Gastroesophageal sphincter (tissue), 4 donors: ENCODE data around the gene PLCG1. TPM values are rescaled to one million over a fixed set of nuclear protein-coding genes. Genes with fewer than 3 reads are reported as not detected.

Experiments used
- ATAC-seq: fragments of 150-250 bp; one replicate; pipeline ENCODE4 v1.9.1; 2016; ENCODE audit warnings: mild to moderate bottlenecking, moderate library complexity
- H3K27ac ChIP-seq, 4 donors: fragments of 200-600 bp; sonication (generic) in 3 of 4; 1 replicate in 3 of 4; 2 replicates in 1 of 4; pipeline ENCODE4 v1.5.1; 2016 to 2019
- H3K27me3 ChIP-seq: fragments of 200-600 bp; sonication (generic); one replicate; pipeline ENCODE4 v1.5.1; 2019
- H3K36me3 ChIP-seq, 2 donors: fragments of 200-600 bp; sonication (generic); one replicate each; pipeline ENCODE4 v1.5.1; 2019; ENCODE audit warnings: control low read depth in 1 of 2
- H3K4me1 ChIP-seq, 3 donors: fragments of 200-600 bp; sonication (generic); 1 replicate in 2 of 3; 2 replicates in 1 of 3; pipeline ENCODE4 v1.5.1; 2016 to 2019; ENCODE audit warnings: control low read depth in 2 of 3
- H3K4me3 ChIP-seq, 2 donors: fragments of 200-600 bp; sonication (generic); one replicate each; pipeline ENCODE4 v1.5.1; 2019; ENCODE audit warnings: mild to moderate bottlenecking in 1 of 2, moderate library complexity in 1 of 2
- H3K9me3 ChIP-seq, 3 donors: fragments of 200-600 bp; sonication (generic); one replicate each; pipeline ENCODE4 v1.5.1; 2017 to 2019; ENCODE audit warnings: control low read depth in 2 of 3
- CTCF ChIP-seq, 4 experiments: fragments of 200-600 bp in 2 of 4; fragments of 450-650 bp in 2 of 4; sonication (generic) in 1 of 4; IDR thresholded peaks; one replicate each; pipeline ENCODE4 v1.5.1; 2017 to 2019; ENCODE audit warnings: antibody characterized with exemption in 4 of 4, mild to moderate bottlenecking in 2 of 4, moderate library complexity in 2 of 4
- EP300 ChIP-seq: sonication (generic); formaldehyde crosslinking; IDR thresholded peaks from one replicate; pipeline ENCODE4 v1.6.1; 2017; ENCODE audit warnings: antibody characterized with exemption, mild to moderate bottlenecking
- POLR2A ChIP-seq, 2 donors: fragments of 450-650 bp; IDR thresholded peaks; one replicate each; pipeline ENCODE4 v1.6.1; 2017; ENCODE audit warnings: antibody characterized with exemption in 2 of 2, mild to moderate bottlenecking in 2 of 2, moderate library complexity in 1 of 2
- POLR2AphosphoS5 ChIP-seq: sonication (generic); formaldehyde crosslinking; IDR thresholded peaks from one replicate; pipeline ENCODE4 v1.6.1; 2017; ENCODE audit warnings: antibody characterized with exemption
- WGBS, 2 donors: methylation state at CpG; one replicate each; pipeline ENCODE4 v1.1.5; 2018; ENCODE audit warnings: low coverage in 1 of 2; 5-methylcytosine and 5-hydroxymethylcytosine counted together
- total RNA-seq, 4 donors: library from RNA; depleted of rRNA; stranded (reverse); fragments of >200 nt; gene quantifications; one replicate each; pipeline ENCODE4 v1.1.0, GENCODE V29; 2016

The PLCG1 gene
- total RNA-seq, 4 donors from 2014 or later, result 42.3 to 173 (median 94.7) TPM

- Histone ChIP-seq H3K4me1 (peaks cover 0 to 5% (median 0%) of the 10 kb centered on the region in 3 donors), H3K9me3 (no peaks in the 10 kb centered on the region), H3K27ac (peak overlapping the region in 1 of 4 donors; percentile 4), H3K27me3 (no peaks in the 10 kb centered on the region), H3K4me3 (no peak overlapping the region), H3K36me3 (peaks cover 0 to 51% of the 10 kb centered on the region in 2 donors)
- TF ChIP-seq CTCF (IDR thresholded peaks at IDR 0.05), result no peak
- no peak for TF ChIP-seq POLR2AphosphoS5
- no peak for TF ChIP-seq EP300
- no peak for TF ChIP-seq POLR2A (IDR thresholded peaks at IDR 0.05)
- 75 to 87% methylated on average over 2 to 3 of the region's 11 CpGs for WGBS, 2 donors
- ATAC-seq, result no peak
These were observed 47.8 kb downstream of the PLCG1 start for GRCh38 chr20:41185013-41185757.

GRCh38 chr20:41187668-41188067 is 50.3 kb downstream of the PLCG1 start:
- no peaks in the 10 kb centered on the region for H3K27me3 ChIP-seq
- no peak overlapping the region for H3K4me3 ChIP-seq
- H3K36me3 ChIP-seq, result peaks cover 0 to 37% of the 10 kb centered on the region in 2 donors
- no peaks in the 10 kb centered on the region for H3K4me1 ChIP-seq
- TF ChIP-seq CTCF (IDR thresholded peaks at IDR 0.05), result no peak
- H3K27ac ChIP-seq, result no peak overlapping the region
- peaks cover 0 to under 1% (median 0%) of the 10 kb centered on the region in 3 donors for H3K9me3 ChIP-seq
- no peak for ATAC-seq

- Histone ChIP-seq H3K36me3 (peaks cover 0 to 14% of the 10 kb centered on the region in 2 donors), H3K27ac (no peak overlapping the region), H3K4me3 (no peak overlapping the region), H3K9me3 (peaks cover 0 to 8% (median 0%) of the 10 kb centered on the region in 3 donors), H3K27me3 (no peaks in the 10 kb centered on the region), H3K4me1 (no peaks in the 10 kb centered on the region)
- peak; percentile 25 for ATAC-seq
- WGBS, 2 donors, result 83 to 92% methylated on average over 1 to 2 of the region's 5 CpGs
- TF ChIP-seq EP300, result no peak
- no peak for TF ChIP-seq POLR2AphosphoS5
- TF ChIP-seq CTCF (IDR thresholded peaks at IDR 0.05), result no peak
- TF ChIP-seq POLR2A (IDR thresholded peaks at IDR 0.05), result no peak
These were observed 54.5 kb downstream of the PLCG1 start for GRCh38 chr20:41191562-41192500.

- TF ChIP-seq POLR2AphosphoS5 (no peak), CTCF (IDR thresholded peaks at IDR 0.05) (no peak), POLR2A (IDR thresholded peaks at IDR 0.05) (no peak), EP300 (no peak)
- Histone ChIP-seq H3K4me1 (no peaks in the 10 kb centered on the region), H3K4me3 (no peak overlapping the region), H3K36me3 (peaks cover 0 to 14% of the 10 kb centered on the region in 2 donors), H3K27ac (no peak overlapping the region), H3K27me3 (no peaks in the 10 kb centered on the region), H3K9me3 (peaks cover 0 to 8% (median 0%) of the 10 kb centered on the region in 3 donors)
- no peak for ATAC-seq
- WGBS, 2 donors, result 83% methylated on average over 1 of the region's 3 CpGs; no CpG with 5 or more reads in 1 of the 2 donors
These were observed 55.2 kb downstream of the PLCG1 start for GRCh38 chr20:41192575-41192974.
